Spleen (tissue), 11 donors: Measurements from ENCODE around the gene LRRFIP2. TPM values are rescaled to one million over a fixed set of nuclear protein-coding genes. Genes with fewer than 3 reads are reported as not detected.
A peak's percentile ranks its signal among the peaks of the same experiment; 100 is the strongest.
"Not testable (repeated sequence)": the region's sequence is repeated elsewhere in the genome, so short reads cannot be mapped to it uniquely, and the experiment has no call there.

Experiments
- DNase-seq: peaks from one replicate; pipeline ENCODE4 v3.0.0-alpha.2; 2020
- H3K27ac ChIP-seq, 8 donors: fragments of 200-600 bp; sonication (generic) in 7 of 8; 1 replicate in 4 of 8; 2 replicates in 4 of 8; pipeline versions ENCODE4 v1.5.0 to v1.8.0; 2016 to 2021; ENCODE audit warnings: inconsistent platforms in 4 of 8, mild to moderate bottlenecking in 4 of 8, moderate library complexity in 1 of 8
- H3K27me3 ChIP-seq, 7 donors: fragments of 200-600 bp; sonication (generic) in 6 of 7; replicated peaks in 1 of 7; 1 replicate in 4 of 7; 2 replicates in 3 of 7; pipeline versions ENCODE4 v1.5.0 to v1.8.0; 2016 to 2021; ENCODE audit warnings: inconsistent platforms in 3 of 7, mild to moderate bottlenecking in 1 of 7
- H3K36me3 ChIP-seq, 6 donors: fragments of 200-600 bp; sonication (generic) in 5 of 6; 1 replicate in 4 of 6; 2 replicates in 2 of 6; pipeline versions ENCODE4 v1.5.0 to v1.8.0; 2016 to 2021; ENCODE audit warnings: inconsistent platforms in 2 of 6
- H3K4me1 ChIP-seq, 6 donors: fragments of 200-600 bp; sonication (generic) in 5 of 6; 1 replicate in 3 of 6; 2 replicates in 3 of 6; pipeline versions ENCODE4 v1.5.0 to v1.8.0; 2016 to 2021; ENCODE audit warnings: inconsistent platforms in 3 of 6
- H3K4me3 ChIP-seq, 8 donors: fragments of 200-600 bp; sonication (generic) in 7 of 8; 1 replicate in 4 of 8; 2 replicates in 4 of 8; pipeline versions ENCODE4 v1.5.0 to v1.8.0; 2016 to 2021; ENCODE audit warnings: inconsistent platforms in 4 of 8, mild to moderate bottlenecking in 4 of 8, moderate library complexity in 2 of 8
- H3K9me3 ChIP-seq, 8 donors: fragments of 200-600 bp; sonication (generic) in 7 of 8; 1 replicate in 4 of 8; 2 replicates in 4 of 8; pipeline versions ENCODE4 v1.5.0 to v1.8.0; 2016 to 2021; ENCODE audit warnings: inconsistent platforms in 4 of 8
- POLR2A ChIP-seq, 3 donors: fragments of 450-650 bp; IDR thresholded peaks; one replicate each; pipeline ENCODE4 v1.5.1; 2017; ENCODE audit warnings: antibody characterized with exemption in 3 of 3, mild to moderate bottlenecking in 1 of 3
- POLR2AphosphoS5 ChIP-seq, 3 donors: sonication (generic); formaldehyde crosslinking; IDR thresholded peaks; one replicate each; pipeline ENCODE4 v1.5.1; 2017; ENCODE audit warnings: antibody characterized with exemption in 3 of 3
- WGBS, 5 donors: extraction: QIAGEN DNeasy Blood & Tissue Kit in 3 of 5; methylation state at CpG; one replicate each; pipeline versions ENCODE4 v1.1.5 to v1.1.7; 2013 to 2018; 5-methylcytosine and 5-hydroxymethylcytosine counted together
- intact Hi-C: fragments of 100-400 bp; cut with DNase I; formaldehyde crosslinking; loops from one replicate; pipeline ENCODE4 v1.15.0; 2023; ENCODE audit warnings: low total_unique reads
- polyA plus RNA-seq, 3 donors: library from polyadenylated mRNA; stranded (reverse); fragments of 200-250 nt; gene quantifications; one replicate each; pipeline ENCODE4 v1.2.1, GENCODE V29; 2013
- total RNA-seq, 7 donors: library from RNA; depleted of rRNA in 3 of 7; stranded (reverse); fragments of >200 nt in 3 of 7; fragmentation: NEBNext Ultra II Directional in 4 of 7; extraction: Animal tissue kit (Norgen Biotek cat#: 25700) in 4 of 7; gene quantifications; one replicate each; pipeline versions ENCODE4 v1.1.0 to v1.2.1, GENCODE V29; 2016 to 2021
- TF ChIP-seq, protein P1 (sequence below), 11 experiments: fragments of 200-600 bp in 7 of 11; fragments of 450-650 bp in 4 of 11; sonication (generic) in 4 of 11; IDR thresholded peaks in 8 of 11; conservative IDR thresholded peaks in 3 of 11; 1 replicate in 7 of 11; 2 replicates in 4 of 11; pipeline versions ENCODE4 v1.4.0 to v1.8.0; 2016 to 2021; ENCODE audit warnings: antibody characterized with exemption in 11 of 11, inconsistent platforms in 4 of 11, mild to moderate bottlenecking in 1 of 11
- donor health status: healthy with polysubstance abuse.
- donor health status: DM: no; HTN: no; CAD: no; lungs with moderate emphysema.
- donor health status: DM: no; HTN: no; CAD: no.
- donor health status: Bipolar disorder and iron deficiency.
- donor health status: healthy.
- donor health status: DM: no; HTN: no; CAD: no.
- donor health status: DM: yes; HTN: yes; CAD: no.

LRRFIP2 gene
- total and polyA plus RNA-seq, 10 donors = 18.9 to 111 (median 86.9) TPM

- no peak for DNase-seq
- no peak overlapping the region for H3K4me3 ChIP-seq
- WGBS, 5 donors = 93 to 98% (median 98%) methylated on average over 1 of the region's 1 CpG
- peaks cover 13 to 76% (median 54%) of the 10 kb centered on the region in 6 donors for H3K4me1 ChIP-seq
- intact Hi-C loops = no loop called here
- H3K27me3 ChIP-seq = no peaks in the 10 kb centered on the region
- no peak overlapping the region for H3K27ac ChIP-seq
- peaks cover 0 to 81% (median 0%) of the 10 kb centered on the region in 6 donors for H3K36me3 ChIP-seq
- TF ChIP-seq POLR2AphosphoS5 (IDR thresholded peaks at IDR 0.05) = no peak
- TF ChIP-seq POLR2A (IDR thresholded peaks at IDR 0.05) = no peak
- TF ChIP-seq, protein P1, sequence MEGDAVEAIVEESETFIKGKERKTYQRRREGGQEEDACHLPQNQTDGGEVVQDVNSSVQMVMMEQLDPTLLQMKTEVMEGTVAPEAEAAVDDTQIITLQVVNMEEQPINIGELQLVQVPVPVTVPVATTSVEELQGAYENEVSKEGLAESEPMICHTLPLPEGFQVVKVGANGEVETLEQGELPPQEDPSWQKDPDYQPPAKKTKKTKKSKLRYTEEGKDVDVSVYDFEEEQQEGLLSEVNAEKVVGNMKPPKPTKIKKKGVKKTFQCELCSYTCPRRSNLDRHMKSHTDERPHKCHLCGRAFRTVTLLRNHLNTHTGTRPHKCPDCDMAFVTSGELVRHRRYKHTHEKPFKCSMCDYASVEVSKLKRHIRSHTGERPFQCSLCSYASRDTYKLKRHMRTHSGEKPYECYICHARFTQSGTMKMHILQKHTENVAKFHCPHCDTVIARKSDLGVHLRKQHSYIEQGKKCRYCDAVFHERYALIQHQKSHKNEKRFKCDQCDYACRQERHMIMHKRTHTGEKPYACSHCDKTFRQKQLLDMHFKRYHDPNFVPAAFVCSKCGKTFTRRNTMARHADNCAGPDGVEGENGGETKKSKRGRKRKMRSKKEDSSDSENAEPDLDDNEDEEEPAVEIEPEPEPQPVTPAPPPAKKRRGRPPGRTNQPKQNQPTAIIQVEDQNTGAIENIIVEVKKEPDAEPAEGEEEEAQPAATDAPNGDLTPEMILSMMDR (IDR thresholded peaks at IDR 0.05 in 8 of 11, conservative IDR thresholded peaks at IDR 0.05 in 3 of 11) = no peak
- no peaks in the 10 kb centered on the region for H3K9me3 ChIP-seq
These were observed 23.8 kb downstream of the LRRFIP2 start for GRCh38 chr3:37150621-37151020.

DNA sequence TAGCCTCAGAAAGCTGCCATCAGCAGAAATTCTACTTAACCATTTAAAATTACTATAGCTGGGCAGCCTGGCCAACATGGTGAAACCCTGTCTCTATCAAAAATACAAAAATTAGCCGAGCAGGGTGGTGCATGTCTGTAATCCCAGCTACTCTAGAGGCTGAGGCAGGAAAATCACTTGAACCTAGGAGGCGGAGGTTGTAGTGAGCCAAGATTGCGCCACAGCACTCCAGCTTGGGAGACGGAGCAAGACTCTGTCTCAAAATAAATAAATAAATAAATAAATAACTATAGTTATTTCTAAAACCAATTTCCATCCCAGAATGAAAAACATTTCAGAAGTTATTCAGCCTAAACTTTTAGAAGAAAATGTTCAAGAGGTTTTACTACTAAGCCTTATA lies 25.1 kb downstream of the LRRFIP2 start:
- DNase-seq = no peak
- no peaks in the 10 kb centered on the region for H3K27me3 ChIP-seq
- H3K36me3 ChIP-seq = peaks cover 0 to 80% (median 0%) of the 10 kb centered on the region in 6 donors
- H3K27ac ChIP-seq = peak overlapping the region in 5 of 8 donors; percentile 12 to 81 (median 76)
- peaks cover 19 to 76% (median 56%) of the 10 kb centered on the region in 6 donors for H3K4me1 ChIP-seq
- WGBS, 5 donors = 53 to 81% (median 68%) methylated on average over 4 of the region's 4 CpGs
- TF ChIP-seq POLR2AphosphoS5 (IDR thresholded peaks at IDR 0.05) = no peak
- TF ChIP-seq, protein P1 (IDR thresholded peaks at IDR 0.05 in 8 of 11, conservative IDR thresholded peaks at IDR 0.05 in 3 of 11) = no peak
- no peak for TF ChIP-seq POLR2A (IDR thresholded peaks at IDR 0.05)
- no peaks in the 10 kb centered on the region for H3K9me3 ChIP-seq
- no peak overlapping the region for H3K4me3 ChIP-seq
- intact Hi-C loops = no loop called here

DNA sequence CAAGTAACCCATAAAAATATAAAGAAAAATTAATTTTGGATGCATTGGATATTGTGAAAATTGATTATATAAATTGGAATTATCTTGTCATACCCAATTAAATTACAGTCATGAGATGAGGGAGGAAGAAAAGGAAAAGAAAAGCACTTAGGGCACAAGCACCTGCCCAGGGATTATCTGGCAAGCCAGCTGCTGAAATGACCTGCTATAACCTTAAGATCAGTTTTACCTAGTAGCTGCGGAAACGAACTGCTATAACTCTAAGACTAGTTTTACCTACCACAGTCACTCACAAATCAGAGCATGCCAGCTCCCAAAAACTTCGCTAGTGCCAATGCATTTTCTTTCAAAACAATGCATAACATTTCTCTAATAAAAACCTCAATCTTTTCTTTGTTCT lies 26.2 kb downstream of the LRRFIP2 start:
- TF ChIP-seq POLR2AphosphoS5 (IDR thresholded peaks at IDR 0.05) (no peak), POLR2A (IDR thresholded peaks at IDR 0.05) (no peak)
- TF ChIP-seq, protein P1 (IDR thresholded peaks at IDR 0.05 in 8 of 11, conservative IDR thresholded peaks at IDR 0.05 in 3 of 11) = no peak
- Histone ChIP-seq H3K36me3 (peaks cover 0 to 80% (median 5%) of the 10 kb centered on the region in 6 donors), H3K4me3 (no peak overlapping the region), H3K4me1 (peaks cover 14 to 70% (median 52%) of the 10 kb centered on the region in 6 donors), H3K9me3 (no peaks in the 10 kb centered on the region), H3K27ac (peak overlapping the region in 6 of 8 donors; percentile 45 to 81 (median 72)), H3K27me3 (no peaks in the 10 kb centered on the region)
- intact Hi-C loops = no loop called here
- DNase-seq = no peak
- WGBS, 5 donors = 71 to 84% (median 83%) methylated on average over 3 of the region's 3 CpGs

DNA sequence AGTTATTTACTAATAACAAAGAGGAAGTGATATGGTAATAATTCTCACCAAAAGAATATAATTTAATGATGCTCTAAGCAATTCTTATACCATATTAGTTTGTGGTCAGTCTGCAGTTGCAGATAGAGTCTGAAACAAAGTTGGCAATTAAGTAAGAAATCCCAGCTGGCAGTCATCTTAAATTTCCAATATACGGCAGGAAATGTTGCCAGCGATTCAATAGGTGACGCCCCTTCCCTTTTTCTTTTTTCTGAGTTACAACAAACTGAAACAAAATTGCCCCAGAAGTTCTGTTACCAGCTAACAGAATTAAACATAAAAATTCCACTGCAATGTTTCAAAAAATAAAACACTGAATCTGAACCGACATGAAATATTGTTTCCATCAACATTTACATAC lies 26.7 kb downstream of the LRRFIP2 start:
- Histone ChIP-seq H3K4me1 (peaks cover 14 to 66% (median 49%) of the 10 kb centered on the region in 6 donors), H3K4me3 (peak overlapping the region in 1 of 8 donors; percentile 7), H3K27ac (peak overlapping the region in 7 of 8 donors; percentile 20 to 81 (median 68)), H3K27me3 (no peaks in the 10 kb centered on the region), H3K9me3 (no peaks in the 10 kb centered on the region), H3K36me3 (peaks cover 0 to 80% (median 11%) of the 10 kb centered on the region in 6 donors)
- 21 to 39% (median 27%) methylated on average over 4 of the region's 4 CpGs for WGBS, 5 donors
- no peak for TF ChIP-seq POLR2A (IDR thresholded peaks at IDR 0.05)
- TF ChIP-seq POLR2AphosphoS5 (IDR thresholded peaks at IDR 0.05) = no peak
- TF ChIP-seq, protein P1 (IDR thresholded peaks at IDR 0.05 in 8 of 11, conservative IDR thresholded peaks at IDR 0.05 in 3 of 11) = no peak
- no peak for DNase-seq
- intact Hi-C loops = no loop called here

GRCh38 chr3:37146927-37147326 lies 27.5 kb downstream of the LRRFIP2 start:
- peaks cover 0 to 80% (median 14%) of the 10 kb centered on the region in 6 donors for H3K36me3 ChIP-seq
- H3K27me3 ChIP-seq, intact Hi-C loops, H3K9me3 ChIP-seq, DNase-seq, H3K4me3 ChIP-seq: not testable (repeated sequence)
- WGBS, 5 donors = 41 to 69% (median 53%) methylated on average over 2 of the region's 2 CpGs
- H3K27ac ChIP-seq = peak overlapping the region in 7 of 8 donors; percentile 20 to 81 (median 68)
- peaks cover 14 to 66% (median 49%) of the 10 kb centered on the region in 6 donors for H3K4me1 ChIP-seq
